GM19099 (cell line): ENCODE data around the gene FAHD2A.

Experiments
- POLR2A ChIP-seq: IDR thresholded peaks from 3 replicates; pipeline ENCODE4 v1.6.1; 2011; ENCODE audit warnings: low read depth; ENCODE audit not compliant: insufficient read length; ENCODE audit errors: extremely low read depth

FAHD2A gene

GRCh38 chr2:95399061-95399460 lies 3.4 kb upstream of the FAHD2A start:
- TF ChIP-seq POLR2A = no peak

- no peak for TF ChIP-seq POLR2A
Observed at GRCh38 chr2:95401480-95401879, 1.0 kb upstream of the FAHD2A start.
